Measurements from ENCODE around the gene MXD3. TPM values are rescaled to one million over a fixed set of nuclear protein-coding genes. Genes with fewer than 3 reads are reported as not detected.
"Not testable (repeated sequence)": the region's sequence is repeated elsewhere in the genome, so short reads cannot be mapped to it uniquely, and the experiment has no call there.

MXD3 gene
- total RNA-seq, 1 donor from 2014 or later: 3.6 TPM

- DNase-seq (ENCODE audit: low spot score): no peak
Measured at GRCh38 chr5:177320879-177321278, 9.2 kb upstream of the MXD3 start.

- DNase-seq (ENCODE audit: low spot score): no peak
Measured at GRCh38 chr5:177319913-177320588, 8.4 kb upstream of the MXD3 start.

GRCh38 chr5:177317959-177318377 is 6.3 kb upstream of the MXD3 start:
- peak; percentile 71 for DNase-seq (ENCODE audit: low spot score)

GRCh38 chr5:177316005-177316404 is 4.3 kb upstream of the MXD3 start:
- no peak for DNase-seq (ENCODE audit: low spot score)

- no peak for DNase-seq (ENCODE audit: low spot score)
Measured at GRCh38 chr5:177315411-177315810, 3.7 kb upstream of the MXD3 start.

- DNase-seq (ENCODE audit: low spot score): no peak
Measured at GRCh38 chr5:177314376-177315342, 3.0 kb upstream of the MXD3 start.

GRCh38 chr5:177313561-177314259 is 2.0 kb upstream of the MXD3 start:
- no peak for DNase-seq (ENCODE audit: low spot score)

- peak; percentile 36 for DNase-seq (ENCODE audit: low spot score)
Measured at GRCh38 chr5:177312649-177313181, 1.0 kb upstream of the MXD3 start.

GRCh38 chr5:177311392-177311722 is 341 bp downstream of the MXD3 start:
- DNase-seq (ENCODE audit: low spot score): no peak

- no peak for DNase-seq (ENCODE audit: low spot score)
Measured at GRCh38 chr5:177310757-177311391, 824 bp downstream of the MXD3 start.

GRCh38 chr5:177310332-177310731 is 1.4 kb downstream of the MXD3 start:
- no peak for DNase-seq (ENCODE audit: low spot score)

- DNase-seq (ENCODE audit: low spot score): peak; percentile 57
Measured at GRCh38 chr5:177309351-177310191, 2.1 kb downstream of the MXD3 start.

GRCh38 chr5:177308740-177309139 is 3.0 kb downstream of the MXD3 start:
- DNase-seq (ENCODE audit: low spot score): no peak

GRCh38 chr5:177307544-177308363 is 3.9 kb downstream of the MXD3 start:
- DNase-seq (ENCODE audit: low spot score): no peak

GRCh38 chr5:177306674-177307543 is 4.8 kb downstream of the MXD3 start:
- DNase-seq (ENCODE audit: low spot score): peak; percentile 36

GRCh38 chr5:177306103-177306640 is 5.5 kb downstream of the MXD3 start:
- not testable (repeated sequence) for DNase-seq (ENCODE audit: low spot score)

GRCh38 chr5:177304392-177305119 is 7.1 kb downstream of the MXD3 start:
- DNase-seq (ENCODE audit: low spot score): no peak

Measured in umbilical cord (tissue), 2 donors.